ENCODE results near the gene TRPM3.

Gene TRPM3

DNA sequence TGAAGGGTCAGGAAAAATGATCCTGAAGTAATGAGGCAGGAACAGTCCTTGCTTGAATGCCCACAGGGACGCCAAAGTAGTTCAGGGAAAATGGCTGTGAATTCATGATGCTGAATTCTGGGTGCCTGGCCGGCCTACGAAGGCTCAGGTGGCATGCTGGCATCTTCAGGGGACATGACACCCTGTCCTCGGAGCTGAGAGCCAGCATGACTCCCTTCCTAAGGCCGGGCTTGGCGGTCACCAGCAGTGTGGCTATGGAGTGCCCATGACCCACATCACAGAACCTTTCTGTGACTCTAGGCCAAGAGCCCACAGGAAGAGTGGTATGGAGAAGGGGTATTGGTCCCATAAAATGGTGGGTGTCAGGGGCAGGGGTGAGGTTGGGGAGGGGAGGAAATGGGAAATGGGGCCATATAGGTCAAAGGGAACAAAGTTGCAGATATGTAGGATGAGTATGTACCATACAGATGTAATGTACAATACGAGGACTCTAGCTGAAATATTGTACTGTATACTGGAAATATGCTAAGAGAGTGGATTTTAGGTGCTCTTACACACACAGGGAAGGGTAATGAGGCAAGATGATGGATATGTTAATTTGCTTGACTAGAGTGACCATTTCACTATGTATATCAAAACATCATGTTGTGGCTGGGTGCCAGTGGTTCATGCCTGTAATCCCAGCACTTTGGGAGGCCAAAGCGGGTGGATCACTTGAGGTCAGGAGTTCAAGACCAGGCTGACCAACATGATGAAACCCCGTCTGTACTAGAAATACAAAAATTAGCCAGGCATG lies 504.2 kb downstream of the TRPM3 start:
- Histone ChIP-seq H3K36me3 (ENCODE audit: insufficient read depth, insufficient read length, low read length) (no peaks in the 10 kb centered on the region), H3K27me3 (ENCODE audit: insufficient read depth, insufficient read length) (no peaks in the 10 kb centered on the region), H3K9me3 (ENCODE audit: insufficient read depth, low read length) (peaks cover 3% of the 10 kb centered on the region; the same call in 1 of the 2 replicates), H3K4me1 (ENCODE audit: insufficient read depth, insufficient read length) (no peaks in the 10 kb centered on the region), H3K9ac (ENCODE audit: insufficient read length, low read depth) (no peak overlapping the region), H3K4me3 (ENCODE audit: insufficient read length, low read depth) (no peak overlapping the region)
- no peak for TF ChIP-seq ZNF274 (IDR thresholded peaks at IDR 0.05; ENCODE audit: low read depth, low read length)
- TF ChIP-seq YY1 (IDR thresholded peaks at IDR 0.05; ENCODE audit: insufficient read depth, insufficient read length), result no peak
- no peak for TF ChIP-seq SUZ12 (IDR thresholded peaks at IDR 0.05; ENCODE audit: extremely low read depth, insufficient read depth, insufficient read length)
- no peak for DNase-seq (ENCODE audit: low read depth, low spot score)

- H3K4me3 ChIP-seq (ENCODE audit: insufficient read length, low read depth), result no peak overlapping the region
- DNase-seq (ENCODE audit: low read depth, low spot score), result no peak
- no peaks in the 10 kb centered on the region for H3K36me3 ChIP-seq (ENCODE audit: insufficient read depth, insufficient read length, low read length)
- H3K9ac ChIP-seq (ENCODE audit: insufficient read length, low read depth), result no peak overlapping the region
- H3K27me3 ChIP-seq (ENCODE audit: insufficient read depth, insufficient read length), result no peaks in the 10 kb centered on the region
- H3K9me3 ChIP-seq (ENCODE audit: insufficient read depth, low read length), result no peaks in the 10 kb centered on the region
- TF ChIP-seq YY1 (IDR thresholded peaks at IDR 0.05; ENCODE audit: insufficient read depth, insufficient read length), result no peak
- no peak for TF ChIP-seq SUZ12 (IDR thresholded peaks at IDR 0.05; ENCODE audit: extremely low read depth, insufficient read depth, insufficient read length)
- no peak for TF ChIP-seq ZNF274 (IDR thresholded peaks at IDR 0.05; ENCODE audit: low read depth, low read length)
- no peaks in the 10 kb centered on the region for H3K4me1 ChIP-seq (ENCODE audit: insufficient read depth, insufficient read length)
Measured at GRCh38 chr9:70616228-70616990, 505.0 kb downstream of the TRPM3 start.

- no peak overlapping the region for H3K4me3 ChIP-seq (ENCODE audit: insufficient read length, low read depth)
Measured at GRCh38 chr9:70615464-70616138, 505.8 kb downstream of the TRPM3 start.

GRCh38 chr9:70614786-70615463 lies 506.5 kb downstream of the TRPM3 start:
- TF ChIP-seq YY1 (IDR thresholded peaks at IDR 0.05; ENCODE audit: insufficient read depth, insufficient read length), result no peak
- TF ChIP-seq ZNF274 (IDR thresholded peaks at IDR 0.05; ENCODE audit: low read depth, low read length), result no peak
- TF ChIP-seq SUZ12 (IDR thresholded peaks at IDR 0.05; ENCODE audit: extremely low read depth, insufficient read depth, insufficient read length), result no peak
- Histone ChIP-seq H3K9ac (ENCODE audit: insufficient read length, low read depth) (no peak overlapping the region), H3K9me3 (ENCODE audit: insufficient read depth, low read length) (no peaks in the 10 kb centered on the region), H3K36me3 (ENCODE audit: insufficient read depth, insufficient read length, low read length) (no peaks in the 10 kb centered on the region), H3K4me1 (ENCODE audit: insufficient read depth, insufficient read length) (no peaks in the 10 kb centered on the region), H3K4me3 (ENCODE audit: insufficient read length, low read depth) (no peak overlapping the region), H3K27me3 (ENCODE audit: insufficient read depth, insufficient read length) (no peaks in the 10 kb centered on the region)
- DNase-seq (ENCODE audit: low read depth, low spot score), result no peak

More at GRCh38 chr9:70615464-70616138, 505.8 kb downstream of the TRPM3 start:
- no peaks in the 10 kb centered on the region for H3K4me1 ChIP-seq (ENCODE audit: insufficient read depth, insufficient read length)
- H3K36me3 ChIP-seq (ENCODE audit: insufficient read depth, insufficient read length, low read length), result no peaks in the 10 kb centered on the region
- no peaks in the 10 kb centered on the region for H3K27me3 ChIP-seq (ENCODE audit: insufficient read depth, insufficient read length)
- no peak for DNase-seq (ENCODE audit: low read depth, low spot score)
- no peak for TF ChIP-seq ZNF274 (IDR thresholded peaks at IDR 0.05; ENCODE audit: low read depth, low read length)
- H3K9ac ChIP-seq (ENCODE audit: insufficient read length, low read depth), result no peak overlapping the region
- no peaks in the 10 kb centered on the region for H3K9me3 ChIP-seq (ENCODE audit: insufficient read depth, low read length)

DNA sequence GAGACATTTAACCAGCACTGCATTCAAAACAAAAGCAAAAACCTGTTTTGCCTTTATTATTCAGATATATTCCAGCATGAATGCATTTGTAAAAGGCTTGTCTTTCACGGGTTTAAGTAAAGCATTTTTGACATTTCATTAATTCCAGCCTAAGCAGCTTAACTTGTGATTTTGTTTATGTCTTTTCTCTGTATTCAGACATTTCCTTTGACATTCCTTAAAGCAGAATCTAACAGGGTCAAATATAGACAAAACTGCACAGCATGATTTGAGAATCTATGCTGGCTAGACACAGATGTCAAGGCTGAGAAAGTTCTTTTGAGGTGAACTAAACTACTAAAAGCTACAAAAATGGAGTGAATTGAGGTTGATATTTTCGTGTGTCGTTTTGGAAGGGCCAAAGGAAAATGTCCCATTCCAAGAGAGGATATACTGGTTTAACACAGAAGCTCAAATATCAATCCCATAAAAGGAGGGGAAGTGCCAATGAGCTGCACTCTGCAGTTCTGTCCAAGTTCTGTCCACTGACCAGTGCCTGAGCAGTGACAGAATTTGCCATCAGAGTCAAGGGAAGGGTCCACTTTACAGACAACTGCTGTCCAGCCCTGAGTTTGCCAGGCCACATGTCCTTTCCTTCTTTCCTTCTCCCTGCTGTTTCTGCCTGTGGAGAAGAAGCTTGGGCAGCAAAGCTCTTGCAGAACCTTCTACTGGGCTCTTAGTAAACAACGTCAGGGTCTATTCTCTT lies 508.2 kb downstream of the TRPM3 start:
- H3K9ac ChIP-seq (ENCODE audit: insufficient read length, low read depth), result no peak overlapping the region
- no peaks in the 10 kb centered on the region for H3K36me3 ChIP-seq (ENCODE audit: insufficient read depth, insufficient read length, low read length)
- H3K4me1 ChIP-seq (ENCODE audit: insufficient read depth, insufficient read length), result no peaks in the 10 kb centered on the region
- DNase-seq (ENCODE audit: low read depth, low spot score), result no peak
- no peaks in the 10 kb centered on the region for H3K27me3 ChIP-seq (ENCODE audit: insufficient read depth, insufficient read length)
- no peak overlapping the region for H3K4me3 ChIP-seq (ENCODE audit: insufficient read length, low read depth)
- TF ChIP-seq SUZ12 (IDR thresholded peaks at IDR 0.05; ENCODE audit: extremely low read depth, insufficient read depth, insufficient read length) (no peak), ZNF274 (IDR thresholded peaks at IDR 0.05; ENCODE audit: low read depth, low read length) (no peak), YY1 (IDR thresholded peaks at IDR 0.05; ENCODE audit: insufficient read depth, insufficient read length) (no peak)
- H3K9me3 ChIP-seq (ENCODE audit: insufficient read depth, low read length), result no peaks in the 10 kb centered on the region

DNA sequence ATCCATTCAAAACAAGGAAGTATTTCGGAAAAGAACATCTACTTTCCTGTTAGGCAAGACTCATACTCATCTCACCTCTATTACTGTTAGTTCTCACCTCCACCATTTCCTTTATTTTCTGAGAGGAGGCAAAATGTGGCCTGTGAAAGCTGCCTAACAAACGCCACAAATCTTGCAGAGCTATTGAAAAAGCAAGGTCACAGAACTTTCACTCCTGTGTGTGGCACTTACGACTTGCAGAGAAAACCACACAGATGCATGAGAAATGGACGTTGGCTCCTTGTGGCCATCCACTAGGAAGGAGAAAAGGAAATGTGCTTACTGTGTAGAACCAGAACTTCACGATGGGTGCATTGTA lies 511.2 kb downstream of the TRPM3 start:
- H3K9ac ChIP-seq (ENCODE audit: insufficient read length, low read depth), result no peak overlapping the region
- DNase-seq (ENCODE audit: low read depth, low spot score), result no peak
- H3K27me3 ChIP-seq (ENCODE audit: insufficient read depth, insufficient read length), result no peaks in the 10 kb centered on the region
- TF ChIP-seq YY1 (IDR thresholded peaks at IDR 0.05; ENCODE audit: insufficient read depth, insufficient read length) (no peak), ZNF274 (IDR thresholded peaks at IDR 0.05; ENCODE audit: low read depth, low read length) (no peak), SUZ12 (IDR thresholded peaks at IDR 0.05; ENCODE audit: extremely low read depth, insufficient read depth, insufficient read length) (no peak)
- H3K4me1 ChIP-seq (ENCODE audit: insufficient read depth, insufficient read length), result no peaks in the 10 kb centered on the region
- no peaks in the 10 kb centered on the region for H3K36me3 ChIP-seq (ENCODE audit: insufficient read depth, insufficient read length, low read length)
- H3K9me3 ChIP-seq (ENCODE audit: insufficient read depth, low read length), result no peaks in the 10 kb centered on the region
- H3K4me3 ChIP-seq (ENCODE audit: insufficient read length, low read depth), result no peak overlapping the region

Measured in NT2/D1 (cell line).